CD4-positive, alpha-beta memory T cell (primary cell): ENCODE data around the gene SMIM45.

ENCODE experiments used
- CTCF ChIA-PET: fragments of 350-600 bp; sonication (Branson Sonifier 250); formaldehyde crosslinking; loops from one replicate; lab custom pipeline; 2021; ENCODE audit warnings: inconsistent platforms; ENCODE audit not compliant: partially characterized antibody; lab: Charles Lee
- POLR2A ChIA-PET: fragments of 350-600 bp; sonication (Branson Sonifier 250); formaldehyde crosslinking; loops from one replicate; lab custom pipeline; 2021; ENCODE audit not compliant: partially characterized antibody; lab: Charles Lee
- DNase-seq, 5 donors: peaks; one replicate each; pipeline versions ENCODE4 v3.0.0 to v3.0.0-alpha.2; 2020 to 2022; ENCODE audit warnings: mixed read lengths in 1 of 5
- H3K27ac ChIP-seq: one replicate; pipeline ENCODE4 v1.7.0; 2013; ENCODE audit warnings: low read depth, low read length
- H3K27me3 ChIP-seq: 2 replicates; pipeline ENCODE4 v1.7.0; 2013; ENCODE audit warnings: mild to moderate bottlenecking, low read length, moderate library complexity; ENCODE audit not compliant: insufficient read depth
- H3K36me3 ChIP-seq: 2 replicates; pipeline ENCODE4 v1.7.0; 2013; ENCODE audit warnings: mild to moderate bottlenecking, low read length, moderate library complexity; ENCODE audit not compliant: insufficient read depth
- H3K4me1 ChIP-seq: 2 replicates; pipeline ENCODE4 v1.7.0; 2013; ENCODE audit warnings: mild to moderate bottlenecking, low read length, moderate library complexity; ENCODE audit not compliant: insufficient read depth
- H3K4me3 ChIP-seq, 2 donors: one replicate each; pipeline ENCODE4 v1.7.0; 2013; ENCODE audit warnings: low read length in 2 of 2, mild to moderate bottlenecking in 1 of 2
- H3K9me3 ChIP-seq, 2 donors: one replicate each; pipeline ENCODE4 v1.7.0; 2013; ENCODE audit warnings: low read length in 2 of 2, control low read depth in 1 of 2; ENCODE audit not compliant: control insufficient read depth in 1 of 2
- H3K27ac Mint-ChIP-seq, 7 donors: one replicate each; pipeline ENCODE4 v1.8.0; 2020 to 2021; ENCODE audit warnings: mixed read lengths in 7 of 7, mild to moderate bottlenecking in 6 of 7, inconsistent platforms in 3 of 7, moderate library complexity in 3 of 7
- H3K27me3 Mint-ChIP-seq, 2 donors: one replicate each; pipeline ENCODE4 v1.8.0; 2020 to 2021; ENCODE audit warnings: mixed read lengths in 2 of 2
- H3K36me3 Mint-ChIP-seq, 2 donors: one replicate each; pipeline ENCODE4 v1.8.0; 2020 to 2021; ENCODE audit warnings: mixed read lengths in 2 of 2, inconsistent platforms in 1 of 2, mild to moderate bottlenecking in 1 of 2
- H3K4me1 Mint-ChIP-seq, 4 donors: one replicate each; pipeline ENCODE4 v1.8.0; 2020 to 2021; ENCODE audit warnings: mixed read lengths in 4 of 4, mild to moderate bottlenecking in 1 of 4
- H3K4me3 Mint-ChIP-seq, 8 donors: one replicate each; pipeline ENCODE4 v1.8.0; 2020 to 2021; ENCODE audit warnings: mixed read lengths in 8 of 8, mild to moderate bottlenecking in 7 of 8, moderate library complexity in 6 of 8, inconsistent platforms in 3 of 8
- H3K9me3 Mint-ChIP-seq, 8 donors: one replicate each; pipeline ENCODE4 v1.8.0; 2020 to 2021; ENCODE audit warnings: mixed read lengths in 8 of 8, mild to moderate bottlenecking in 5 of 8, inconsistent platforms in 3 of 8, moderate library complexity in 1 of 8
- intact Hi-C: fragments of 100-400 bp; cut with micrococcal nuclease; formaldehyde crosslinking; loops from one replicate; pipeline ENCODE4 v1.15.1; 2023

Gene SMIM45

GRCh38 chr22:41907436-41908401, 44.2 kb upstream of the SMIM45 start:
- CTCF ChIA-PET = interaction anchor here (0.9 to 2.9 kb wide), 5 partner anchors 18 to 210 kb away, joined by 3 to 13 read pairs (median 3); partner anchors contain the start of gene TNFRSF13C
- DNase-seq = no peak
- no peaks in the 10 kb centered on the region for H3K9me3 ChIP-seq
- intact Hi-C loops = loop anchor here (2.0 kb wide), 1 partner anchor 33 kb away; no protein-coding TSS in a partner anchor
- Mint-ChIP-seq H3K4me1 (peaks cover 16 to 36% (median 24%) of the 10 kb centered on the region in 4 donors), H3K36me3 (peaks cover 6 to 14% of the 10 kb centered on the region in 2 donors), H3K27me3 (peaks cover 14 to 15% of the 10 kb centered on the region in 2 donors), H3K27ac (peak overlapping the region in 6 of 7 donors; percentile 29 to 94 (median 50)), H3K4me3 (peak overlapping the region in 3 of 8 donors; percentile 2 to 88 (median 63)), H3K9me3 (peaks cover 0 to 4% (median 0%) of the 10 kb centered on the region in 8 donors)
- peaks cover 13% of the 10 kb centered on the region for H3K27me3 ChIP-seq
- POLR2A ChIA-PET = interaction anchor here (0.9 to 9.1 kb wide), 11 partner anchors 10 to 107 kb away, joined by 3 to 67 read pairs (median 4); partner anchors contain the start of genes CCDC134, SREBF2 and TNFRSF13C
- H3K4me3 ChIP-seq = no peak overlapping the region
- H3K27ac ChIP-seq = no peak overlapping the region
- peaks cover 3% of the 10 kb centered on the region for H3K36me3 ChIP-seq
- peaks cover 40% of the 10 kb centered on the region for H3K4me1 ChIP-seq

GRCh38 chr22:41908411-41909309, 43.3 kb upstream of the SMIM45 start:
- H3K27me3 Mint-ChIP-seq = peaks cover 20 to 23% of the 10 kb centered on the region in 2 donors
- H3K27ac ChIP-seq = no peak overlapping the region
- ChIA-PET POLR2A (interaction anchor here (1.0 to 9.1 kb wide), 10 partner anchors 9 to 108 kb away, joined by 3 to 67 read pairs (median 6); partner anchors contain the start of genes SREBF2 and TNFRSF13C), CTCF (interaction anchor here (0.9 to 2.9 kb wide), 5 partner anchors 17 to 211 kb away, joined by 3 to 13 read pairs (median 3); partner anchors contain the start of gene TNFRSF13C)
- H3K27ac Mint-ChIP-seq = peak overlapping the region; percentile 79 to 94 (median 89)
- H3K36me3 Mint-ChIP-seq = peaks cover 6 to 11% of the 10 kb centered on the region in 2 donors
- H3K27me3 ChIP-seq = peaks cover 20% of the 10 kb centered on the region
- H3K4me1 Mint-ChIP-seq = peaks cover 16 to 42% (median 25%) of the 10 kb centered on the region in 4 donors
- H3K9me3 ChIP-seq = no peaks in the 10 kb centered on the region
- intact Hi-C loops = loop anchor here (2.0 kb wide), 1 partner anchor 32 kb away; no protein-coding TSS in a partner anchor
- peak overlapping the region; percentile 63 to 91 (median 82) for H3K4me3 Mint-ChIP-seq
- peaks cover 0 to 4% (median 0%) of the 10 kb centered on the region in 8 donors for H3K9me3 Mint-ChIP-seq
- peak; percentile 40 to 49 (median 45) for DNase-seq
- H3K36me3 ChIP-seq = peaks cover 3% of the 10 kb centered on the region
- peaks cover 40% of the 10 kb centered on the region for H3K4me1 ChIP-seq
- no peak overlapping the region for H3K4me3 ChIP-seq

GRCh38 chr22:41909310-41910049, 42.5 kb upstream of the SMIM45 start:
- Histone ChIP-seq H3K27ac (no peak overlapping the region), H3K4me3 (no peak overlapping the region), H3K9me3 (no peaks in the 10 kb centered on the region), H3K4me1 (peaks cover 40% of the 10 kb centered on the region), H3K36me3 (no peaks in the 10 kb centered on the region), H3K27me3 (peaks cover 20% of the 10 kb centered on the region)
- peak overlapping the region in 4 of 7 donors; percentile 41 to 89 (median 78) for H3K27ac Mint-ChIP-seq
- peaks cover 16 to 42% (median 25%) of the 10 kb centered on the region in 4 donors for H3K4me1 Mint-ChIP-seq
- ChIA-PET CTCF (interaction anchor here (0.9 to 1.9 kb wide), 2 partner anchors 31 to 52 kb away, joined by 3 to 5 read pairs; no protein-coding TSS in a partner anchor), POLR2A (interaction anchor here (1.0 to 9.1 kb wide), 5 partner anchors 8 to 210 kb away, joined by 3 to 67 read pairs (median 9); partner anchors contain the start of genes MEI1 and TNFRSF13C)
- intact Hi-C loops = loop anchor here (2.0 kb wide), 1 partner anchor 31 kb away; no protein-coding TSS in a partner anchor
- no peak for DNase-seq
- H3K36me3 Mint-ChIP-seq = peaks cover 6% of the 10 kb centered on the region in 2 donors
- H3K4me3 Mint-ChIP-seq = peak overlapping the region in 7 of 8 donors; percentile 12 to 91 (median 74)
- H3K9me3 Mint-ChIP-seq = peaks cover 0 to 4% (median 0%) of the 10 kb centered on the region in 8 donors
- H3K27me3 Mint-ChIP-seq = peaks cover 20 to 23% of the 10 kb centered on the region in 2 donors

GRCh38 chr22:41910050-41911000, 41.6 kb upstream of the SMIM45 start:
- Histone ChIP-seq H3K27ac (no peak overlapping the region), H3K9me3 (no peaks in the 10 kb centered on the region), H3K4me3 (peak overlapping the region in 1 of 2 donors; percentile 9), H3K27me3 (peaks cover 20% of the 10 kb centered on the region), H3K4me1 (peaks cover 43% of the 10 kb centered on the region), H3K36me3 (no peaks in the 10 kb centered on the region)
- Mint-ChIP-seq H3K4me3 (peak overlapping the region in 7 of 8 donors; percentile 46 to 80 (median 65)), H3K27me3 (peaks cover 20 to 25% of the 10 kb centered on the region in 2 donors), H3K36me3 (peaks cover 6% of the 10 kb centered on the region in 2 donors), H3K4me1 (peaks cover 16 to 42% (median 26%) of the 10 kb centered on the region in 4 donors), H3K9me3 (peaks cover 0 to 4% (median 0%) of the 10 kb centered on the region in 8 donors), H3K27ac (no peak overlapping the region)
- POLR2A ChIA-PET = interaction anchor here (1.0 to 9.1 kb wide), 7 partner anchors 7 to 211 kb away, joined by 3 to 67 read pairs (median 9); partner anchors contain the start of genes MEI1 and TNFRSF13C
- CTCF ChIA-PET = interaction anchor here (0.9 kb wide), 1 partner anchor 30 kb away, joined by 3 read pairs; no protein-coding TSS in a partner anchor
- intact Hi-C loops = no loop called here
- peak in 4 of 5 donors; percentile 34 to 54 (median 41) for DNase-seq

GRCh38 chr22:41911001-41911611, 40.8 kb upstream of the SMIM45 start:
- Mint-ChIP-seq H3K27ac (peak overlapping the region in 3 of 7 donors; percentile 23 to 79 (median 54)), H3K27me3 (peaks cover 20 to 28% of the 10 kb centered on the region in 2 donors), H3K4me3 (peak overlapping the region in 6 of 8 donors; percentile 63 to 83 (median 76)), H3K36me3 (no peaks in the 10 kb centered on the region), H3K4me1 (peaks cover 17 to 48% (median 30%) of the 10 kb centered on the region in 4 donors), H3K9me3 (peaks cover 0 to 2% (median 0%) of the 10 kb centered on the region in 8 donors)
- ChIA-PET CTCF (interaction anchor here (0.6 to 2.4 kb wide), 3 partner anchors 15 to 628 kb away, joined by 3 to 7 read pairs (median 5); no protein-coding TSS in a partner anchor), POLR2A (interaction anchor here (1.2 to 9.1 kb wide), 3 partner anchors 9 to 29 kb away, joined by 8 to 67 read pairs (median 10); partner anchors contain the start of gene TNFRSF13C)
- Histone ChIP-seq H3K9me3 (no peaks in the 10 kb centered on the region), H3K4me1 (peaks cover 49% of the 10 kb centered on the region), H3K27ac (no peak overlapping the region), H3K27me3 (peaks cover 20% of the 10 kb centered on the region), H3K4me3 (peak overlapping the region in 1 of 2 donors; percentile 9), H3K36me3 (no peaks in the 10 kb centered on the region)
- DNase-seq = peak in 1 of 5 donors; percentile 29
- intact Hi-C loops = no loop called here
